WTC11 (cell line): ENCODE measurements around the gene MTSS2.

Experiments
- MXD4 ChIP-seq: fragments of 250-450 bp; sonication (Bioruptor Pico); IDR thresholded peaks from 2 replicates; pipeline ENCODE4 v1.8.0; 2021; ENCODE audit warnings: mild to moderate bottlenecking, moderate library complexity, borderline replicate concordance
- NR3C1 ChIP-seq: sonication (generic); formaldehyde crosslinking; conservative IDR thresholded peaks from 2 replicates; pipeline ENCODE4 v1.8.1; 2023; ENCODE audit warnings: low read depth, mild to moderate bottlenecking, missing genetic modification reagents
- TF ChIP-seq, protein P1 (sequence below): sonication (generic); formaldehyde crosslinking; IDR thresholded peaks from 2 replicates; pipeline ENCODE4 v1.8.0; 2022; ENCODE audit warnings: mild to moderate bottlenecking, missing genetic modification reagents

DNA sequence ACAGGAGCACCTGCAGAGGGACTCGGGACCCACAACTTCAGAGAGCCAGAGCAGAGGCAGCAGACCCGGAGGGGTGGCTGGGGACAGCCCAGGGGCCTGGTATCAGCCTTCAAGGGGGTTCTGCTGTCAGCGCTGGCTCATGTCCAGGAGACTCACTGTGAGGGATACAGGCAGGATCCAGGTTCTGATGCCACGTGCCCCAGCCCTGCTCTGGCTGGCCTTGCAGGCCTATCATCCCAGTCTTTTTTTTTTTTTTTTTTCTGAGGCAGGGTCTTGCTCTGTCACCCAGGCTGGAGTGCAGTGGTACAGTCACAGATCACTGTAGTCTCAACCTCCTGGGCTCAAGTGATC is 9.0 kb upstream of the MTSS2 start:
- TF ChIP-seq, protein P1, sequence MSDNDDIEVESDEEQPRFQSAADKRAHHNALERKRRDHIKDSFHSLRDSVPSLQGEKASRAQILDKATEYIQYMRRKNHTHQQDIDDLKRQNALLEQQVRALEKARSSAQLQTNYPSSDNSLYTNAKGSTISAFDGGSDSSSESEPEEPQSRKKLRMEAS (CRISPR knock-in tag), result no peak
- TF ChIP-seq NR3C1 (no peak), MXD4 (CRISPR knock-in tag) (no peak)
